Measurements from ENCODE around the gene ABCC4. TPM values are rescaled to one million over a fixed set of nuclear protein-coding genes. Genes with fewer than 3 reads are reported as not detected.

ABCC4 gene
- total RNA-seq, 1 experiment from 2014 or later, result 3.7 TPM

GRCh38 chr13:95236774-95237173 is 64.5 kb downstream of the ABCC4 start:
- DNase-seq, result no peak
- no peaks in the 10 kb centered on the region for H3K36me3 ChIP-seq (replicated peaks; ENCODE audit: control insufficient read depth, insufficient read depth, low read length)
- H3K27me3 ChIP-seq (ENCODE audit: control insufficient read depth, insufficient read depth, low read length), result no peaks in the 10 kb centered on the region
- H3K4me3 ChIP-seq (ENCODE audit: insufficient read depth, low read depth, low read length), result no peak overlapping the region

GRCh38 chr13:95235974-95236373 is 65.3 kb downstream of the ABCC4 start:
- no peak for DNase-seq
- Histone ChIP-seq H3K36me3 (replicated peaks; ENCODE audit: control insufficient read depth, insufficient read depth, low read length) (no peaks in the 10 kb centered on the region), H3K27me3 (ENCODE audit: control insufficient read depth, insufficient read depth, low read length) (no peaks in the 10 kb centered on the region), H3K4me3 (ENCODE audit: insufficient read depth, low read depth, low read length) (no peak overlapping the region)

DNA sequence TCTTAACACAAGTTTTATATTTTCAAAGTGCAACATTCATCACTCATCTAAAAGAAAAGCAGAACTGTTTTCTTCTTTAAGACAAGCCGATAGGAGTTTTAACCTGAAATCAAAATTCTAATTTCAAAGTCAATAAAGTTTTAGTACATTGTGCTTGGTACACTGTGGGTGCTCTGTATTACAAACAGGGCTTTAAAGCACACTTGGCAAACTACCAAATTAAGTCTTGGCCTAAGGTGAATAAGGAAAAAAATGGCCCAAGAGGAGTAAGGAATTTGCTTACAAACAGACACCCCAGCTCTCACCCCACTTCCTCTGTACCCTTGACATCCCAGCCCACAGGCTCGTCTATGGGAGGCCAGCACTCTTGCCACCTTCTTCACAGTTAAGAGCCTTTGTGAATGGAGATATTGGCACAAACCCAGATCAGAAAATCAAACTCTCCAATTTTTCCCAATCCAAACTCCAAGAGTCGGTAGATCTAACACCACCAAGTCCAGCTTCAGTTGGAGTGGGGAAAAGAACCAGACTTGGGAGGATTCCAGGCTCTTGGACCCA is 66.0 kb downstream of the ABCC4 start:
- no peak for DNase-seq
- Histone ChIP-seq H3K4me3 (ENCODE audit: insufficient read depth, low read depth, low read length) (no peak overlapping the region), H3K36me3 (replicated peaks; ENCODE audit: control insufficient read depth, insufficient read depth, low read length) (no peaks in the 10 kb centered on the region), H3K27me3 (ENCODE audit: control insufficient read depth, insufficient read depth, low read length) (no peaks in the 10 kb centered on the region)

DNA sequence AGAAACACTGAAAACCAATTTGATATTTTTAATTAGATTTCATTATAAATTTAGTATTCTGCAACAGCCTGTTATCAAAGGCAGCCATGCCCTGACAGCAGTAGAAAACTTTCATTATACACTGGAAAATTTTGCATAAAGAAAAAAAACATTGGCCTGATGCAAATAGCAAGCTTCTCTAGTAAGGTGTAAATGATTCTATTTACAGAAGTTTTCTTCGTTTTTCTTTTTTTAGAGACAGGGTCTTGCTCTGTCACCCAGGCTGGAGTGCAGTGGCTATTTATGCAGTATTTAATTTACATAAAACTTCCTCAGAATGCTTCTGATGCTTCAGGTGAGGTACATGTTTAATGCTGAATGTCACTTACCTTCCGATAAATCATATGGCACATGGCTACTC is 67.0 kb downstream of the ABCC4 start:
- Histone ChIP-seq H3K27me3 (ENCODE audit: control insufficient read depth, insufficient read depth, low read length) (no peaks in the 10 kb centered on the region), H3K36me3 (replicated peaks; ENCODE audit: control insufficient read depth, insufficient read depth, low read length) (no peaks in the 10 kb centered on the region), H3K4me3 (ENCODE audit: insufficient read depth, low read depth, low read length) (no peak overlapping the region)
- no peak for DNase-seq

GRCh38 chr13:95233026-95233635 is 68.1 kb downstream of the ABCC4 start:
- no peaks in the 10 kb centered on the region for H3K36me3 ChIP-seq (replicated peaks; ENCODE audit: control insufficient read depth, insufficient read depth, low read length)
- DNase-seq, result no peak
- no peak overlapping the region for H3K4me3 ChIP-seq (ENCODE audit: insufficient read depth, low read depth, low read length)
- no peaks in the 10 kb centered on the region for H3K27me3 ChIP-seq (ENCODE audit: control insufficient read depth, insufficient read depth, low read length)

- no peak for DNase-seq
- Histone ChIP-seq H3K4me3 (ENCODE audit: insufficient read depth, low read depth, low read length) (no peak overlapping the region), H3K27me3 (ENCODE audit: control insufficient read depth, insufficient read depth, low read length) (no peaks in the 10 kb centered on the region), H3K36me3 (replicated peaks; ENCODE audit: control insufficient read depth, insufficient read depth, low read length) (no peaks in the 10 kb centered on the region)
Observed at GRCh38 chr13:95231393-95231792, 69.9 kb downstream of the ABCC4 start.

- no peak for DNase-seq
- Histone ChIP-seq H3K36me3 (replicated peaks; ENCODE audit: control insufficient read depth, insufficient read depth, low read length) (no peaks in the 10 kb centered on the region), H3K27me3 (ENCODE audit: control insufficient read depth, insufficient read depth, low read length) (no peaks in the 10 kb centered on the region), H3K4me3 (ENCODE audit: insufficient read depth, low read depth, low read length) (no peak overlapping the region)
Observed at GRCh38 chr13:95229855-95230254, 71.4 kb downstream of the ABCC4 start.

- H3K27me3 ChIP-seq (ENCODE audit: control insufficient read depth, insufficient read depth, low read length), result no peaks in the 10 kb centered on the region
- DNase-seq, result no peak
- no peak overlapping the region for H3K4me3 ChIP-seq (ENCODE audit: insufficient read depth, low read depth, low read length)
- no peaks in the 10 kb centered on the region for H3K36me3 ChIP-seq (replicated peaks; ENCODE audit: control insufficient read depth, insufficient read depth, low read length)
Observed at GRCh38 chr13:95228130-95228529, 73.1 kb downstream of the ABCC4 start.

DNA sequence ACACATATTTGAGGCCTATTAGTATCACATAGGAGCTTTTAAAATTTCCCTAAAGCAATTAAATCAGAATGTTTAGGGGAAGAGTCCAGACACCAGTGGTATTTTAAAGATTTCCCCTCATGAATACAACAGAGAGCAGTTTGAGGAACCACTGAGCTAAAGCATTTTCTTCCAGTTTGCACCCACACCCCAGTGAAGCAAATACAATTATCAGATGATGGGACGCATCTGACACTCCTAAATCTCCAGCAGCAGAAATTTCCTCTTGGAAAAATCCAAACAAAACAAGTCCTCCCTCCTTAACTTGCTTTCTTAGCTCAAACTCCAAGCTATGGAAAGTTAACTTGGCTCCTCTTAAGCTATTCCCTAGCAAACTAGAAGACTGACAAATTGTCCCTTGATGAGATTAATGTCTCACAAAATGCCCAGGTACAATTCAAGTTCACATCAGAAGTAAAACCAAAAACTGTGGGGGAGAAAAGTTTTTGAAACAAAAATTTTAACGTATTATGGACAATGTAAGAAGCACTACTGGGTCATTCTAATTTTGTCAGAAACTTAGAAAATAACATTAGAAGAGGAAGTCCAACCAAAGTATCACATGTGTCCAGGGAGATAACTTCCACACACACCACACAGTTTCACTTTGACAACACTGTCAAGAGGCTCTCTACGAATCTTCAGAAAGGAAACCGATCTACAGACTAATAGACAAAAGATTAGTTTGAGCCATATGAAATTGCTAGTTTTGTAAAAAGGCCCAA is 74.1 kb downstream of the ABCC4 start:
- H3K27me3 ChIP-seq (ENCODE audit: control insufficient read depth, insufficient read depth, low read length), result no peaks in the 10 kb centered on the region
- no peak overlapping the region for H3K4me3 ChIP-seq (ENCODE audit: insufficient read depth, low read depth, low read length)
- DNase-seq, result no peak
- no peaks in the 10 kb centered on the region for H3K36me3 ChIP-seq (replicated peaks; ENCODE audit: control insufficient read depth, insufficient read depth, low read length)

- Histone ChIP-seq H3K36me3 (replicated peaks; ENCODE audit: control insufficient read depth, insufficient read depth, low read length) (no peaks in the 10 kb centered on the region), H3K4me3 (ENCODE audit: insufficient read depth, low read depth, low read length) (no peak overlapping the region), H3K27me3 (ENCODE audit: control insufficient read depth, insufficient read depth, low read length) (no peaks in the 10 kb centered on the region)
- DNase-seq, result no peak
Observed at GRCh38 chr13:95226476-95226875, 74.8 kb downstream of the ABCC4 start.

DNA sequence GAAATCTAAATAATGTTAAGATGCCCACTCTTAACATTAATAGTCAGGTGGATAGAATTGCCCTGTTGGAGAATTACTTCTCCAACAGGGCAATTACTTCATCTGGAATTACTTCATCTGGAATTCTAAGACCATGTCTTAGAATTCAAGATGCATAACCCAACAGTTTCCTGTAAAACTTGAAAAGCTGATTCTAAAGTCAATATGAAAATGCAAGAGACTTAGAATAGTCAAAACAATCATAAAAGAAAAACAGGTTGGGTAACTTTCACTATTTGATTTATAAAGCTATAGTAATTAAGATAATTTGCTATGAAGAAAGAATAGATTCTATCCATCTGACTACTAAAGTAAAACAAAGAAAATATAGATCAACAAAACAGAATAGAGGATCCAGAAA is 75.2 kb downstream of the ABCC4 start:
- Histone ChIP-seq H3K36me3 (replicated peaks; ENCODE audit: control insufficient read depth, insufficient read depth, low read length) (no peaks in the 10 kb centered on the region), H3K4me3 (ENCODE audit: insufficient read depth, low read depth, low read length) (no peak overlapping the region), H3K27me3 (ENCODE audit: control insufficient read depth, insufficient read depth, low read length) (no peaks in the 10 kb centered on the region)
- no peak for DNase-seq

DNA sequence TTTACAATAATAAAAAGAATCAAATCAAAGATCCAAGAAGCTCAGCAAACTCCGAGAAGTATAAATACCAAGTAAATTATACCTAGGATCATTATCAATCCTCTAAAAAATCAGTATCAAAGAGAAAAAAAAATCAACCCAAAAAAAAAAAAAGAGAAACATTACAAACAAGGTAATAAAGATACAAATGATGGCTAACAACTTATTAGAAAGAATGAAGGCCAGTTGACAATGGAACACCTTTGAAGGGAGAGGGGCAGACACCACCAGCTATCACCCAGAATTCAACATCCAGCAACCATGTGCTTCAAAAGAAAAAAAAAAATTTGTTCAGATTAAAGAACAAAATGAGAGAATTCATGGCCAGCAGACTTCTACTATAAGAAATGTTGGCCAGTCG is 77.2 kb downstream of the ABCC4 start:
- H3K4me3 ChIP-seq (ENCODE audit: insufficient read depth, low read depth, low read length), result no peak overlapping the region
- no peak for DNase-seq
- no peaks in the 10 kb centered on the region for H3K36me3 ChIP-seq (replicated peaks; ENCODE audit: control insufficient read depth, insufficient read depth, low read length)
- H3K27me3 ChIP-seq (ENCODE audit: control insufficient read depth, insufficient read depth, low read length), result no peaks in the 10 kb centered on the region

- Histone ChIP-seq H3K27me3 (ENCODE audit: control insufficient read depth, insufficient read depth, low read length) (no peaks in the 10 kb centered on the region), H3K4me3 (ENCODE audit: insufficient read depth, low read depth, low read length) (no peak overlapping the region), H3K36me3 (replicated peaks; ENCODE audit: control insufficient read depth, insufficient read depth, low read length) (no peaks in the 10 kb centered on the region)
- DNase-seq, result no peak
Observed at GRCh38 chr13:95222733-95223018, 78.6 kb downstream of the ABCC4 start.

DNA sequence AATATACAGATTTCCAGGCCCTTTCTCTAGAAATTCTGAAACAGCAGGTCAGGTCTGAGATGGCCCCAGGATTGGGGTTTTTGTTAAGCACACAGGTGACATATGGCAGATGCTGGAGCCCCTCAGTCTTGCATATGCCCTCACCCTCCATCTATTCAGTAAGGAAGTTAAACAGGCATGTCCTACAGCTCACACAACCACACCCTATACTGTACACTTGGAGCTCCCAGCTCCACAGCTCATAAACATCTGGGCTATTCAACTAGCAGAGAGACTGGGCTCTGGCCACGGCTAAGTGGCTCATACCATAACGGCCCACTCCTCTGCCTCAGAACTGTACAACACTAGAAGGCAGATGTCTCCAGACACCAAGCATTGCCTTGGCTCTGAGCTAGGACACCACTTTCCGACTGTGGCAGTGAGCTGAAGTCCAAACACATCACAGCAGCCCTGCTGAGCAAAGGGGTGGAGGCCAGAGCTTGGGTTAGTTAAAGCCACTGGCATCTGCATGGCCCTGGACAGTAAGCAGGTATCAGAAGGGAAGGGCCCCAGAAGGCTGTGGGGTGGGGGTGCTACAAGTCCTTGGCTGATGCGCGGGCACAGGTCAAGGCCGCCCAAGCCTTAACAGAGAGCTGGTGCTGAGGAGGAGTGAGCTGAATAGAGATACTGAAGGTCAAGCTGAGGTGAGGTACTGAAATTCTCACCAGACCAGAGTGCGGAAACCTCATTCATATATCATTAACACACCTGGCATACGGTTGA is 79.1 kb downstream of the ABCC4 start:
- H3K36me3 ChIP-seq (replicated peaks; ENCODE audit: control insufficient read depth, insufficient read depth, low read length), result no peaks in the 10 kb centered on the region
- DNase-seq, result no peak

DNA sequence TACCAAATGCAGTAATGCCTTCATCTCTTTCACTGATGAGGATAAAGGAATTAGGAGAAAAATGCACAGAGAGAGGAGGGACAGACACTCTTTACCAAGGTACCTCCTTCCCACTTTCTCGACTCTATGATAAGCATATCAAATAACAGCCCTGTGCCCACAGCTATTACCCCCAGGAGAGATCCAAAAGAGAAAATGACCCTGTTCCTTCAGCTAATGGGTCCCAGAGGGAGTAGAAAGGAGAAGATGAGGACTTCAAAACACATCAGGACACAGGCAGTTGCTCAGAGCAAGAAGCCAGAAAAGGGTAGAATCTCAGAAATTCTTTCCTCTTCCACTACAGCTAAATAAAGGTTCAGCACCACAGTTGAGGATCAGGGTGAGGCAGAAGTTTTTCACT is 80.6 kb downstream of the ABCC4 start:
- Histone ChIP-seq H3K27me3 (ENCODE audit: control insufficient read depth, insufficient read depth, low read length) (no peaks in the 10 kb centered on the region), H3K36me3 (replicated peaks; ENCODE audit: control insufficient read depth, insufficient read depth, low read length) (no peaks in the 10 kb centered on the region)
- DNase-seq, result no peak

More for the DNA sequence above, 79.1 kb downstream of the ABCC4 start:
- Histone ChIP-seq H3K27me3 (ENCODE audit: control insufficient read depth, insufficient read depth, low read length) (no peaks in the 10 kb centered on the region), H3K4me3 (ENCODE audit: insufficient read depth, low read depth, low read length) (no peak overlapping the region)

More for the DNA sequence above, 80.6 kb downstream of the ABCC4 start:
- no peak overlapping the region for H3K4me3 ChIP-seq (ENCODE audit: insufficient read depth, low read depth, low read length)

All from H7 (cell line).